MV-4-11 (cell line): Measurements from ENCODE around the gene LCNL1.

Source experiments
- DNase-seq: peaks from one replicate; lab custom pipeline; 2025; lab: John Stamatoyannopoulos, UW

Gene LCNL1

GRCh38 chr9:136960212-136960937, 22.4 kb upstream of the LCNL1 start:
- no peak for DNase-seq

- no peak for DNase-seq
Measured at GRCh38 chr9:136960938-136961275, 21.9 kb upstream of the LCNL1 start.

DNA sequence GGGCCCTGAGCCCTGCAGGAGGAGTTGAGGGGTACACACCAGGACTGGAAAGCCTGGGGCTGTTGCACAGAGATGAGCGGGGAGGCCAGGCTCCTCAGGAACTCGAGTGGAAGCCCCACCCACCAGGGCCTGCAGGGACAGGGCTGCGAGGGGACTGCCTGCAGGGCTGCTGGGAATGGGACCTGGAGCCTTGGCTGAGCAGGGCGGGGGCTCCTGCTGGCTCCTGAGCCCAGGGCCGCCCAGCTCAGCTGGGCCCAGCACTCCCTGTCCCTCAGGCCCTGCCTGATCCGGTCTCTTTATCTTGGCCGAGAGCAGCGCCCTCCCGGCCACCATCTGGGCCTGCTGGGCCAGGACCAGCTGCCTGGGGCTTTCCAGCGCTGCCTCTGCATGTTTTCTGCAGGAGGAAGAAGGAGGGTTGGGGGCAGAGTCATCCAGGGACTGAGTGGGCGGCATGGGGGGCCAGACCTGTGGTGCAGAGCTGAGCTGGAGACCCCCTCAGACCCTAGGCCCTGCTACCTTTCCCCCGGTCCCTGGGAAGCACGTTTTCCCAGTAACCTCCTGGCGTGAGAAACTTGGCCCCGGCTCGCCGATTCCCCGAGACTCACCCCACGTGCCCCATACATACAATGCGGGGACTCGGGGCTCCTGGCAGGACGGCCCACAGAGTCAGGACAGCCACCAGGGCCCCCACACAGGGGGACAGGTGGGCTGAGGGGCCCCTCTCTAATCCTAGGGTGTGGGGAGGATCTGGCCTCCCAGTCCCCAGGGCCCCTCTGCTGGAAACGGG, 21.3 kb upstream of the LCNL1 start:
- DNase-seq, result no peak

- no peak for DNase-seq
Measured at GRCh38 chr9:136962163-136962562, 20.6 kb upstream of the LCNL1 start.

- DNase-seq, result no peak
Measured at GRCh38 chr9:136962701-136963248, 20.0 kb upstream of the LCNL1 start.

DNA sequence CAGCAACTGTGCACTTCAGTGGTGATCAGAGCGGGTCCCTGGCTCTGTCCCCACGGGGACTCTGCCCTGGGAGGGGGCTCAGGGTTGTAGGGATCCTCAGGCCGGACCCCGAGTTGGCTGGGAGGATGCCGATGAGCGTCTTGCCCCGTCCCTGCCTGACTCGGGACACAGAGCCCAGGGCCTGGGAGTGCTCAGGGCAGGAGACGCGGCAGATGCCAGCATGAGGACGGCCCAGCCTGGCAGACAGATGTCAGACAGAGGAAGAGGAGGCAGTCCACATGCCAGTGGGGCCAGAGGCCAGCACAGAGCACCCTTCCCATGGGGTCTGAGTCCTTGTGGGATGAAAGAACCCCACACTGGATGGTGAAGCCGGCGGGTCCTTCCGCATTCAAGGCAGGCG, 19.5 kb upstream of the LCNL1 start:
- no peak for DNase-seq

GRCh38 chr9:136963751-136964150, 19.0 kb upstream of the LCNL1 start:
- no peak for DNase-seq

DNA sequence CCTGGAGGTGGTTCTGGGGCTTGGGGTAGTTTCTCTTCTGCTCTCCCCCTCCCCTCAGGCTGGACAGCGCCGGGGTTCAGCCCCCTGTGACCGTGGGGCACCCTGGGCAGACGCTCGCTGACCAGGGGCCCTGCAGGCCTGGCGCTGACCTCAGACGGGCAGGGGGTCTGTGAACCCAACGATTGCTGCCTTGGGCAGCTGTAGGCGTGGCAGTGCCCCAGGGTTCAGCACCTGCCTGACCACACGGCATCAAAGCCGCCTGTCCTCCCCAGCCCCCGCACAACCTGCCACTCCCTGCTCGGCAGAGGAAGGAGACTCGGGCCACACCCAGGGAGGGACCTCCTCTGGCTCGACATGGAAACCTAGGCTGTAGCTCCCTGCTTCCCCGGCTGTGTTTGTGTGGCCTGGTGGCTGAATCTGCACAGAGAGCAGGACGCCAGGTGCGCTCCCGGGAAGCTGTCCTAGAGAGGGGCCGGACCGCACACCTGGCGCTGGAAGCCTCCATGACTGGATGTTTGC, 18.6 kb upstream of the LCNL1 start:
- no peak for DNase-seq

DNA sequence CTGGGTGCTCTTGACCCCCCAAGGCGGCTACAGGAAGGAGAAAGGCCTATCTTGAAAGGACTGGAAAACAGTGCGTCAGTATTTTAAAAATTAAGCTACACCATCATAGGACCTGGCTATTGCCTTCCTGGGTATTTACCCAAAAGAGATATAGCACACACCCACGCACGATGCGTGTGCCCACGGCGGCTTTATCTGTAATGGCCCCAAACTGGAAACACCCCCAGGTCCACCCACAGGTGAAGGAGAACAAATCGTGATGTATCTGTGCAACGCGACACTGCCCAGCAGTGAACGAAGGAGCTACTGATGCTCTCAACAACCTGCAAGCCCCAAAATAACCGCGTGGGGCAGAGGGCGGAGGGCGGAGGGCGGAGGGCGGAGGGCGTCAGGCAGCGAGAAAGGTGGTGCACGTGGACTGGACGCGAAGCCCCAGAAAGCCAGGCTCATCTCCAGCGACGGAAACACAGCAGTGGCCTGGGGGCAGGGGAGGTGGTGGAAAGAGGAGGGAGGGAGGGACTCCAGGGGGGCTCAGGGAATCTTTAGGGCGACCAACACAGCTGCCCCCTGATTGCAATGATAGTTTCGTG, 17.9 kb upstream of the LCNL1 start:
- DNase-seq, result no peak

- DNase-seq, result no peak
Measured at GRCh38 chr9:136965771-136966484, 16.9 kb upstream of the LCNL1 start.

DNA sequence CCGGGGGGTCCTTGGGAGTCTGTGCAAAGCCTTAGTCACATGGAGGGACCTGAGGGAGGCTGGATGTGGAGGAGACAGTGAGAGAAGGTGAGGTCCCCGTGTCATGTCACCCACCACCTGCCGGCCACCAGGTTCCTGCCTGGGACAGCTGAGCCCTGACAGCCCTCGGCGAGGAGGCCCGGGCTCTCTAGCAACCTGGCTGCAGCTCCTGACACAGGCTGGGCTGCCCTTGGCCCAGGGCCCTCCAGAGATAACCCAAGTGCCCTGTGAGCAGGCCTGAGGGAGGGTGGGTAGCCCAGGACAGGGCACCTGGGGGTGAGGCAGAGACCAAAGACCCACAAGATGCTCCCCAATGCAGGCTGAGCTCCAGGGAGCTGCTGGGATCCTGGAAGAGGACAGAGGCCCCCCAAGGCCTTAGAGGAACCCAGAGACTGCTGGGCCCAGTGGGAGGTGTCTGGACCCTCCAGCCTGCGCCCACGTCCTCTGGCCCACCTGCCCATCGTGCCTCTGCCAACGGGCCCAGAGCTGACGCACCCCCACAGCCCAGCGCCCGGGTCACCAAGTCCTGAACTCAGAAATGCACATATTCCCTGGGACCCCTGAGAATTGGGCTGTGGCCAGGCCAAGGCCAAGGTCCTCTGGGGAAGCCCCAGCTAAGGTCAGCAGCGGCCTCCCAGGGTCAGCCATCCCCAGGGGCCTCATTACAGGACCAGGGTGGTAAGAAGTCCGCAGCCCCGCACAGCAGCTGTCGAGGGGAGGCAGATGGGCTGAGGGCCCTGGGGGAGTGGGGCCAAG, 14.3 kb upstream of the LCNL1 start:
- no peak for DNase-seq

GRCh38 chr9:136969150-136969549, 13.6 kb upstream of the LCNL1 start:
- DNase-seq, result no peak

GRCh38 chr9:136969774-136970173, 13.0 kb upstream of the LCNL1 start:
- DNase-seq, result no peak

DNA sequence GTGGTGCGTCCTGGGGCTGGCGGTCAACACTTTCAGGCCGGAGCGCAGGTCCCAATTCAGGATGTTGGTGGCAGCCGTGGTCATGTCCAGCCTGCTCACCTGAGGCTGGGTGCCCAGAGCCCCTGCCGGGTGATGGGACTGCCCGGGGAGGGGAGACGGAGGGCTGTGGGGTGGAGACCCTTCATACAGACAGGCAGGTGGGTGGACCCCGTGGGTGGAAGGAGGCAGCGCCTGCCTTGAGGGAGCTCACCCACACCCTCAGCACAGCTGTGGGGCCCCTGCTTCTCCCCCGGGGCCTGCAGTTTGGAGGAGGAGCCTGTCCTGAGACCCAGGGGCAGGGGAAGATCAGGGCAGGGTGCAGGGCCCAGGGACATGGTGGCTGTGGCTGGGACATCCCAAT, 12.4 kb upstream of the LCNL1 start:
- no peak for DNase-seq

- no peak for DNase-seq
Measured at GRCh38 chr9:136971746-136972145, 11.0 kb upstream of the LCNL1 start.

- no peak for DNase-seq
Measured at GRCh38 chr9:136972335-136972734, 10.5 kb upstream of the LCNL1 start.

DNA sequence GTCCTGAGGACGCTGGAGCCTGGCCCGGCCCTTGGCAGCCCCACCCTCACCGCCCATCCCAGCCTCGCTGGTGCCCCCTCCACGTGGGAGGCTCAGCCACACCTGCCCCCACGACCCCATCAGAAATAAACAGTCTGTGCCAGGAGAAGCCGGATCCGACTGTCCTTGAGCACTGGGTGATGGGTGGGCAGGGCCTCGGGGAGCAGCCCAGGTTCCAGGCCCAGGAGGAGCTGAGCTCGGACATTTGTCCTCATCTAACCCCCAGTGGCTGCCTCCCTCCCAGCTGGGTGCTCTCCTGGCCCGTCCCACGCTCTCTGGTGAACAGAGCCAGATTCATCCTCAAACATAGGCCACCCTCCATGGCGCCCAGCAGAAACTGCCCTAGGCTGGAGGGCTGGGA, 10.1 kb upstream of the LCNL1 start:
- no peak for DNase-seq

GRCh38 chr9:136973618-136974617, 8.9 kb upstream of the LCNL1 start:
- DNase-seq, result no peak

DNA sequence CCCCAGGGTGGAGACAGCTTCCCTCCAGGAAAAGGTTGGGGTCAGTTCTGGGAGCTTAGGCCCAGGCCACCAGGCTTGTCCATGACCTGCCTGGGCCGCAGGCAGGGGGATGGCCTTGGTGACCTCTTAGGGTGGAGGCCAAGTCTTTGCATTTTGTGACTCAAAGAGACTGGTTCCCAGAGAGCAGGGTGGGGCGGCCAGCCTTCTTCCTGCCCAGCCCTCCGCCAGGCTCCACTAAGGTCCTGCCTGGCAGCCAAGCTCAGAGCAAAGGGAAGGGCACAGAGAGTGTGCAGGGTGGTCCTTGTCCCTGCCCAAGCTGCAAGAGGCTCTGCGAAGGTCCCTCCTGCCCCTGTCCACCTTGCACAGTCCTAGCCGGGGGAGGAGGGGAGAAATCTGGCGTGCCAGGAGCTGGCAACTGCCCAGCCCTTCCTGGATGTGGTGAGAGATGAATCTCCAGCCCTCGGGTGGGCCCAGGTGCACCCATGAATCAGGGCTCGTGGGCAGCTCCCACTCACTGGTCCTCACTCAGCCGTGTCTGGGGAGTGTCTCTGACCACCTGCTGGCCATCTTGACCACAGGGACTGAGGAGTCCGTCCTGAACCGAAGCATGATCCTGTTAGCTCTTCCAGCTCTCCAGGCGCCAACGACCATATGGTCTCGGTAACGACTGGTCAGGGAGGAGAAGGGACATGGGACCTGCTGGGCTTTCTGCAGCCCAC, 7.8 kb upstream of the LCNL1 start:
- DNase-seq, result no peak
